Epithelial cell of prostate (primary cell): Measurements from ENCODE around the gene CDH13.

Experiments
- DNase-seq: peaks from one replicate; pipeline ENCODE4 v3.0.0-alpha.2; 2011; ENCODE audit warnings: low read depth, low spot score
- H3K27ac ChIP-seq: fragments of 450-650 bp; 2 replicates; pipeline ENCODE4 v1.5.1; 2017; ENCODE audit warnings: mild to moderate bottlenecking

The CDH13 gene

DNA sequence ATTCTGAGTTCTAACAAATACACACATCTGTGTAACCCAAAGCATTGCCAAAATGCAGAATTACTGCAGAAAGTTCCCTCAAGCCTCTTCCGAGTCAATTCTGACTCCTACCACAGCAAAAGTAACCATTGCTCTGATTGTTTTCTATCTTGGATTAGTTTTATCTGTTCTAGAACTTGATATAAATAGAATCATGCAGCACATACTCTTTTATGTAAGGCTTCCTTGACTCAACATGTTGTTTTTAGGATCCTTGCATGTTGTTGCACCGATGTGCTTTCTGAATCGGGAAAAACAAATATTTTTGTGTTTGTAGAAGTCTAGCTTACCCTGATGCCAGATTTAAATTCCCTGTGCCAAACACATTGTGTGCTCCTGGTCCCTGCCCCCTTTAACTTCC is 140.4 kb downstream of the CDH13 start:
- H3K27ac ChIP-seq: no peak overlapping the region
- no peak for DNase-seq

DNA sequence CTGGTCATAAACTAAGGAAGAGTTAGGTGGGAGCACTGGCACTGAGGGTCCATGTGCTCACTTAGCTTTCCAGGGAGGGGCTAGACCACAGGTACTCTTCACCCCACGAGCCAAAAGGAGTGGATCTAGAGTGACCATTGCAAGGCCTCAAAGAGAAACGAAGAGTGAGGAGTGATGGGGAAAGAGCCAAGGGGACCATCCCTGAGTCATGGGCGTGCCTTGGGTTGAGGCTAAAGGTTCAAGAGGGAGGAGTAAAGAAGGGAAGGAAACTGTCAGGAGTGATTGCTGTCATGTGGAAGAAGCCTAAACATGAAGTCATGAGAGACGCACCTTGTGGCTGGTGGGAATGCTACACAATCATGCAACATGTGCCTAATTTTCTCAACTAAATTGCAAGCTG is 141.0 kb downstream of the CDH13 start:
- no peak for DNase-seq
- H3K27ac ChIP-seq: no peak overlapping the region

DNA sequence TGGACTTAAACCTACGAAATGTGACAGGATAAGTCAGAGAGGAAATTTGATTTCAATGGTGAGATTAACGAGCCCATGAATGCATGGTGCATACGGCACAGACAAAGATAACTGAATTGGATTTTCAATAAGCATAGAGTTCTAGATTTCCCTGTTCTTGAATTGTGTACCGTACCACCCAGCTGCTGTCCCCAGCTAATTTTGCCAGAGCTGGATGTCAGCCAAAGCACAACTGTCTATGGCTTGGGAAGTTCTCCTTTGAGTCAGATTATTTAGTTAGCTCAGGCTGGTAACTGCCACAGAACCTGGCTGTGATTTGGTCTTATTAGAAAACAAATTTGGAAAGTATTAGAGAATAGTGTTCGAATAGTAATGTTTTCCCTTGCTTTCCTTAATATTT is 143.1 kb downstream of the CDH13 start:
- DNase-seq: no peak

DNA sequence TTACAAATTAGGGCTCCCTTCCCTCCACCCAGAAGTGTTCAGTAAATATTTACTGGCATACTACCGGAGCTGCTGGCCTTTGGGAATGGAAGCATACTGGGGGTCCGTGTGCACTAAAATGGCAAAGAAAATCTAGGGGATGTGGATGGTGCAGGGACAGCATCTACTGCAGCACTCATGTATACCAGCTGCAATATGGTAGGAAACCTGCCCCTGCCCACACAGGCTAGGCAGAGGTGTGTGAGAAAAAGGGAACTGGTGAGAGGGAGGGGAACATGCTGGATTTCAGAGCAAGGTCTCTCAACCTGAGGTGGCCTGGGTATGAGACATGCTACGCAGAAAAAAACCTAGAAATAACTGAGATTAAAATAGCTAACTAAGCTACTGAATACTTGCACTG is 145.4 kb downstream of the CDH13 start:
- no peak overlapping the region for H3K27ac ChIP-seq
- DNase-seq: no peak

More for the DNA sequence above, 143.1 kb downstream of the CDH13 start:
- H3K27ac ChIP-seq: no peak overlapping the region

DNA sequence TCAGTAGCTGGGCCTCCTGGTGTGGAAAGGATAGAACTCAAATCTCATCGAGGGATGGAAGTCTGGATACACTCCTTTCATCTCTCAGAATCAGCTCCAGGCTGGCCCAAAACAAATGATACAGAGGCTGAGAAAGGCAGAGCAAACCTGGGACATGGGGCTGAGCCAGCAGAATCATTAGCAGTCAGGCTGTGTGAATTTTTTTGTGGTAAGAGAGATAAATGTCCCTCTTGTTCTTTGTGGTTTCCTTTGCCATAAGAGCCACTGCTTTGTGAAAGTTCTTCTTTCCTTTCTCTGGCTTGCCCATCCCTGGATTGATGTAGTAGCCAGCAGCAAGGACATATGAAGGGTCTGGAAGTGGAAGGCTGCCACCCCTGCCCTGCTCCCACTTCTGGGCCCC is 146.2 kb downstream of the CDH13 start:
- DNase-seq: no peak
- H3K27ac ChIP-seq: no peak overlapping the region

DNA sequence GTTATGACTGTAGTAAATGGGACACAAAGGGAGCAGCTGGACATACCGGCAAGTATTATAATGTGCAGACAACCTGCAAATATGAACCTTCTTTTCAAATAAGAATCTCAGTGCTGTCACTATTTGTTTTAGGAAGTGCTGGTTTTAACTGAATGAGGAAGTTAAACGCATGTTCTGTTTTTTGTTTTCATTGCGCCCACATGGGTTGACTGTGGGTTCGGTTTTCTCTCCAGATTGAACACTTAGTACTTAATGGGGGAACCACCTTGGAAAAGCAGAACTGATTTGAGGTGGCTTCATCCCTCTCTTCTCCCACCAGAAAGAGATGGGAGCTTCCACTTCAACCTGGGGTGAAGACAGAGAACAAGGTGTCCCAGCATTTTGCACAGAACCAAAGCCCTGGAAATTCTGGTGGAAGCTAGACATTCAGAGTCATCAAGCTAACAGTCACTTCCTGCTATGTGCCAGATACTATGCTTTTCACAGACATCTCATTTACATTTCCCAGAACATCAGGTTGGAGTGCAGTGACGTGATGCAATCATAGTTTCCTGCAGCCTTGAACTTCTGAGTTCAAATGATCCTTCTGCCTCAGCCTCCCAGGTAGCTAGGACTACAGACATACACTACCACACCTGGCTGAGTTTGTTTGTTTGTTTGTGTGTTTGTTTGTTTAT is 149.8 kb downstream of the CDH13 start:
- no peak overlapping the region for H3K27ac ChIP-seq
- no peak for DNase-seq

DNA sequence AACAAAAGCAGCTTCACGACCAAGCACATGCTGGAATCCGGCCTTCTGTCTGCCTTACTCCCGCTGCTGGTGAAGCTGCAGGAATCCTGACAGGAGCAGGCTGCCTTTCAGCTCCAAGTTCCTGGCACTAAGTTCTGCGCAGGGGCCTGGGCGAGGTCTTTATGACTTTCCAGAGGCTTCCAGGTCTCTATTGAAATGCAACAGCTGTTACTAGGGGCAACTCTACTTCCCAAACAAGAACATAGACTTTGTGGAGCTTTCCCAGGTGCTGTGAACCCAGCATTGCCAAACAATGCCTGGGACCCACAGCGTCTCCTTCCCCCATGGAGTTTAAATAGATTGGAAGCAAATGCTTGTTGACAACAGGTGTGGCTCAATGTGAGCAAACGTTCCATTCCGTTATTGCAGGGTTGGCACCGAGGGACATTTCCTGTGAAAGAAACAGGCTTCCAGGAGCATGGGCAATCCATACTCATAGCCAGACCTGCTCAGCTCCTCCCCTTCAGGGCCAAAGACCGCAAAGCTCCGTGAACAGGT is 156.0 kb downstream of the CDH13 start:
- no peak overlapping the region for H3K27ac ChIP-seq
- DNase-seq: no peak

DNA sequence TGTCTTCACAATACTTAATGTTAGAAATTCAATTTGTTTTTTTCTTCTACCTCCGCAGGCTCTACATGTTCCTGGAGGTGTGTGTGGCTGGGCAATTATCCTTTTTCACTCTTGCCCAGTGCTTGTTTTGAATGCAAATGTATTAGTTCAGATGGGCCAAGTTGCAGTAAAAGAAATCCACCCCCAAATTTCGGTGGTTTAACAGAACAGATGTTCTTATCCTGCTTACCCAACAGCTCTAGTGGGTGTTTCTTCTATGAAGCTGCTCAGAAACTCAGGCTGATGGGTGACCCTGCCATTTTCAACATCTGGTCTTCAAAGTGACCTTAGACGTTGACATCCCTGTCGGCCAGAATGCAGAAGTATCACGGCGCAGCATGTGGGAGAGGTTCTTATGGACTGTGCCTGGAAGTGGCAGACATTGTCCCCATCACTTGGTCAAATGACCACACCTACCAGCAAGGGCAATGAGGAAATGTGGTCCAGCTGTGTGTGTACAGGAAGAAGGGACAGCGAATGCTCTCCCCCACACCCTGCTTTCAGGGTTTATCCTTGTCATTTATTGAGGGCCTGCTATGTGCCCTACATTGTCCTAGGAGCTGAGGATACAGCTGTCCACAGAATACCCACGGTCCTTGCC is 157.3 kb downstream of the CDH13 start:
- no peak overlapping the region for H3K27ac ChIP-seq
- no peak for DNase-seq

DNA sequence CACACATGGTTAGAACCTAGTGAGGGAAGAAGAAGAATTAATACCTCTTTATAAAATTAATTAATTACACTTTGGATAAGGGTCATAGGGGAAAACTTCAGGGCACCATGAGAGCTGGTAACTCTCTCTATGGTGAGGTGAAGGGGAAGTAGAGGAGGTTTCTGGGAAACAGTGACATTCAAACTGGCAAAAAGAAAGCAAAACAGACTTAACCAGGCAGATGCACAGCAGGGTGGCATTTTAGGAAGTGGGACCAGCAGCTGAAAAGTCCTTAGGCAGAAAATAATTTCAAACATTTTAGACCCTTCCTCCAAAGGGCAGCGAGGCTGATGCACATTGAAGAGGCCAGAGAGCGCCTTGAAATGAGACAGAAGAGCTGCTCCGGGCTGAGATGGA is 157.8 kb downstream of the CDH13 start:
- DNase-seq: no peak
- no peak overlapping the region for H3K27ac ChIP-seq

DNA sequence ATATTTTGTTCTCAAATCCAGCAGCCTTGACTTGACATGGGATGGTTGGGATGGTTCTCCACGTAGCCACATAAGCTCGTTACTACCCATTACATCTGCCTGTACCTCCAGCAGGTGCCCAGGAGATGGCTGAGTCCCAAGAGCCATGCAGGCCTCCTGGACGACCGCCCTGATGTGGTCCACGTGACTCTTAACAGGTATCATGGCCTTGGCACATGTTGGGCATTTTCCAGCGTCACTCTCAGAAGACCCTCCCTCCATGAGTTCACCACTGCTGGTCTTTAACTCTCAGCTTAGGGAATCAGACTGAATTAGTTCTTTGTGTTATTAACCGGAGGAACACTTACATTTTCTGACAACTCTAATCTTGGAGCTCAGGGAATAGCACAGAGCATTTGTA is 161.5 kb downstream of the CDH13 start:
- H3K27ac ChIP-seq: no peak overlapping the region
- no peak for DNase-seq

DNA sequence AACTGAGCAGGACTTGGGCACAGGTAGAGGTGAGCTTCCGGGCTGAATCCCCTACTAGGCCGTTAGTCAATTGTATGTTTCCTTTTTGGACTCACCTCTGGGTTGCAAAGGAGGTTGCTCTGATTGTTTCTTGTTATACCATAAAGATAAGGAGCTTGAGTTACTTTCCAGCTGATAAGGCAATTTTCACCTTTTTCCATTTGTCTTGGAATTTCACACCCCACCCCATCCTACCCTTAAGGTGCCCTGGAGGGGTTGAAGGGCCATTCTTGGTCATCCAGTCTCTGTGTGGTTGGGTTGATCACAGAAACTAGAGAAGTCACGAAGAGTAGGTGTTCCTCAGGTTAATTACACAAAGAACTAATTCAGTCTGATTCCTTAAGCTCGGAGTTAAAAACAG is 162.2 kb downstream of the CDH13 start:
- no peak overlapping the region for H3K27ac ChIP-seq
- DNase-seq: no peak

DNA sequence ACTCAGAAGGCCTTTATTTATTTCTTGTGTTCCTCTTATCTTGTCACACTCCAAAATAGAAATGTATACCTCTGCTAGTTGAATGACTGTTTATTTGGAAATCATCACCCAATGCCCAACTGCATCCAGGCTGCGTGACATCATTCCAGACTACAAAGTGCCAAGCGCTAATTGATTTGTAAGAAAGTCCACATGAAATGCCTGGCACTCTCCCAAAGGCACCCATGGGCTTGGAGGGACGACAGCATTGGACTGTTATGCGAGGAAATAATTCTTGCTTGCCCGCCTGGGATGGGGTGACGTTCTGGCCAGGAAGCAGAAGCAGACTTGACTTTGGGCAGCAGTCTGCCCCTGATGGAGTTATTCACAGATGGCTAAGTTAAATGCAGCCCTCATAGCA is 165.9 kb downstream of the CDH13 start:
- no peak overlapping the region for H3K27ac ChIP-seq
- no peak for DNase-seq

DNA sequence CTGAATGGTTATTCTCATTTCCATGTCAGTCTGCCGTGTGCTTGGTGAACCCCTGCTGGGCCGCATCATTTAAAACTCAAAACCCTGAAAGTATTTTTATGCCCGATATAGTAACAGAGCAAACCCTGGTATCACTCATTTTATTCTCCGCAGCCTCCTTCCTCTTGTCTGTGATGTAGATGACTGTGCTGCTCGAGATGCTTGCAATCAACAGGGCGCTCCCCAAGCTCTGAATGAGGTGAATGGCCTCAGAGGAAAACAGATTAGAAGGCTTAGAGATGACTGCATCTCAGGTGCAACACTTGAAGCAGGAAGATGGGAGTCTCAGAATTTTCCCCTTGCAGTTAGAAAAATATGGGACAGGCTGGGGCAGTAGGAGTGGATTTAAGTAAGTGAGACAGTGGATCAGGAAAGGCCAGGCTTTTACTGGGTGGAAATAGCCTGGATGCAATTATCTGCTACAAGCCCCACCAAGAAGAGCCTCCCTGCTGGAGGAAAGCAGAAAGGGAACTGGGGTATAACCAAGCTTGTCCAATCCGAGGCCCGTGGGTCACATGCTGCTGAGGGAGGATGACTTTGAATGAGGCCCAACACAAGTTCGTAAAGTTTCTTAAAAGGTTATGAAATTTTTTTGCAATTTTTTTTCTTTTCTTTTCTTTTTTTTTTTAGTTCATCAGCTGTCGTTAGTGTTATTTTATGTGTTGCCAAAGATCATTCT is 166.9 kb downstream of the CDH13 start:
- no peak for DNase-seq
- H3K27ac ChIP-seq: no peak overlapping the region

DNA sequence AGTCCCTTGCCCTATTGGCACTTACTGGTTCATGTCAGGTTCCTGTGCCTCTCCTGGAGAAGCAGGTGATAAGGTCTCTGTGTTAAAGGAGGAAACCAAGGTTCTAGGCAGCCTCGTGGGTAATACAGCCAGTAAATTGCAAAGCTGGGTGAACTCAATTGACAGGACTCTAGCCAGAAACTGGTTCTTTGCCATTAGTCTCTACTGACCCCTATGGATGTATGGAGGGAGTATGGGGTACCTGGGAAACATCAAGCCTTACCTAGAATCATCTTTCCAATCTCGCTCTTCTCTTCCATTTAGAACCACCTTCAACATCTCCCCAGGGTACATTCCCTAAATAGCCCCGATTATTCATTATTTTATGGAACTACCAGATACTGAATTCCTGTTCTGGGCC is 169.3 kb downstream of the CDH13 start:
- H3K27ac ChIP-seq: no peak overlapping the region

DNA sequence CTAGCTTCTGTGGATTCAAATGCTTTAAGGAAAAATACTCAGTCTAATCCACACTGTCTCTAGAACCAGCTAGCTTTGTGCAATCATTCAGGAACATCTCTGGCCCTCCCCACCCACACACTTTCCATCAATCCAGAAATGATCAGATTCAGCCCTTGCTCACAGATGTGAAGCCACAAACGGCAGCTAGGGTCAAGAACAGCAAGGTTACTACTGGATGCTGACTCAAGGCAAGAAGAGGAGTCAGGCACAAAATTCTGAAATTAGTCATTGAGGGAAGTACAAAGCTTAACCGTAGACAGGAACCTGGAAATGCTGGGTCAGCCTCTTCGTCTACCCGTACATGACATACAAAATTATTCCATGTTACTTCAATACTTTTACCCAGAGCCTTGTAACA is 174.6 kb downstream of the CDH13 start:
- no peak for DNase-seq
- H3K27ac ChIP-seq: no peak overlapping the region

More for the DNA sequence above, 169.3 kb downstream of the CDH13 start:
- no peak for DNase-seq

DNA sequence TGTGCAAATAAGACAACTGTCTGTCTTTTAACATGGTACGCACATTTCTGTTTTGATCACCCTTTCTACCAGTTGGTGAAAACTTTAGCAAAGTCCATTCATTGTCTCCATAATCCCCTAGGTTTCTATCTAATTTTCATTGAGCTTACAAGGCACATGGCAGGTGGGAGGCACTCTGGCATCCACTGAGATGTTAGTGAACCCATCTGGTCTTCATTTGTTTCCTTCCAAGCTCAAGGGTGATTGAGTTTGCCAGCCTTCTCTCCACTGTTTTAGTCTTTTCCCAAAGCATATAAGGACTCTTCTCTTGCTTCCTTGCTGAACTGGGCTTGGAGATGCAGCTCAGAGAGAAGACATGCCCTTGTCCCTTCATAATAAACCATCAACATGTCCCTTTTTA is 179.1 kb downstream of the CDH13 start:
- H3K27ac ChIP-seq: no peak overlapping the region
- DNase-seq: no peak

DNA sequence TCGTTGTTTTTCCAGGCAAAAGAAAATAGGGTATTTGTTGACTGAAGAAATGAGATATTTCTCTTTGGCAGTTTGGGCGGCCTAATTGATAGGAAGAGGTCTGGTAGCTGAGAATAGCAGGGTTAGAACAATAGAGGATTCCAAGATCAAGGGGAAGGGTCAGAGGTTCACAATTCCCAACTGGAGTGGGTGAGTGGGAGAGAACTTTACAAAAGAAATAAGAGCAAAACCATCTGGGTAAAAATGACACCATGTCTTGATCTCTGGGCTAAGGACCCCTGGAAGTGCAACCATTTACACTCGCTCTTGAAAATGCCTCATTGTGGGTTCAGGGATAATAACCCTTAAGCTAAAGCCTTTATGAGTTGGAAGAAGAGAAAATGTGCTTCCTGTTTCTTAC is 180.5 kb downstream of the CDH13 start:
- H3K27ac ChIP-seq: no peak overlapping the region
- DNase-seq: no peak

DNA sequence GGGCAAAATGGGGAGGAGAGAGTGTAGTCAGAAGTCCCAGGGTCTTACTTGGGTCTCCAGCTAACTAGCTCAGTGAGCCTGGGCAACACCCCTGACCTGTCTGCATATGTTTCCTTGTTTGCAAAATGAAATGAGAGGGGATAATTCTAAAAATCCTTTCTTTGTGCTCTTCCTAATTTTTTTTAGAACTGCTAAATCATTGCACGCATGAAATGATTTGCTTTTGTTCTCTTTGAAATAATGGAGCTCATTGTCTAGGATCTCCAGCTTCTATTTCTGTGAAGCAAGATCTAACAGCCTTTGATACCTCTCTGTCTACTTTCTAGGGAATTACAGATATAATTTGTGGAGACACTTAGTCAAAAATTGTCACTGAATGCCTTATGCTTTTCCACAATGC is 181.3 kb downstream of the CDH13 start:
- no peak for DNase-seq
- H3K27ac ChIP-seq: no peak overlapping the region

DNA sequence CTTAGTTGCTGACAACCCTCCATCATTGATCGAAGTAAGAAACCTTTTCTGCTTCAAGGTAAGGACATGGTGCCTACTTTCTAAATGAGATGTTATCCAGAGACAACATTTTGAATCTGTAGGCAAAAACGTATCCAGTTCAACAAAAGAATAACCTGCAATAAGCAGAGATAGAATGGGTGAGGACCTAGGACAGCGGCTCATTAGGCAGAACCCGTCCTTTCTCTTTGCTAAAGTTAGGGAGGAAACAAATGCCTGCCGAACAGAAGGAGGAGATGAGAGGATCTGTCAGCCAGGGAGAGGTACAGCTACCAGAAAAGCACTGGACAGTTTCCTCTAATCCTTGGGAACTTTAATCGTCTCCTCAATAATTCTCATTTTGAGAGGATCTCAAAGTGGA is 183.3 kb downstream of the CDH13 start:
- no peak for DNase-seq
- H3K27ac ChIP-seq: no peak overlapping the region

DNA sequence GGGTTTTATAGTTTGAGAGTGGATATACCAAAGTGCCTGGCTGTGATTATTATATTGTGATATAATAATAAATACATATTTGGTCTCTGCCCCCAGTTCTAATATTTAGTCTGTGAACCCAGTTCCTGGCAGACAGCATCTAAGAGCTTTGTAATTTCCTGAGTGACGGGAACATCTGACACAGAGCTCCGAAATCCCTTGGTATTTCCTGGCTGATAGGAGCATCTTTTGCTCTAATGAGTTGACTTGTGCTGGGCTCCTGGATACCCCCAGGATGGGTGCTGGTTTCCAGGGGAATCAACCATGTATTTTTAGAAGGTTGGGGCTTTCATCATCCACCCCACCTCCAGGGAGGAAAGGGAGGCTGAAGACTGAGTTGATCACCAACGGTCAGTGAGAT is 187.3 kb downstream of the CDH13 start:
- H3K27ac ChIP-seq: no peak overlapping the region

DNA sequence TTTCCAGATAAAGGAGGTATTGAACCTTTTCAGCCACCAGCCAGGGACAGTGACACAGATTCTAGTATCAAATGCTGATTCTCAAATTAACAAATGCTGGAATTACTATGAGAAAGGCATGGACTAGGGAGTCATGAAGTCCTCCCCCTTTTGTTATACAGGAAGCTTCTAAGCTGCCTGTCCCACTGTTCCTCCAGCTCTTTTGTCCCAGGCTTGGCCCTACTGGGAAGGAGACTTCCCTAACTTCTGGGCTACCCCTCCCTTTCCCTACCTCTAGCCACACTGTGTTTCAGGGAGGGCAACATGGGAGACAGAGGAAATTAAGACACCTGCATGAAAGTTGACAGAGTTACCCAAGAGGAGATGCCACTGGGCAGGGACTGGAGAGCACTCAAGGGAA is 192.5 kb downstream of the CDH13 start:
- DNase-seq: no peak
- H3K27ac ChIP-seq: no peak overlapping the region

More for the DNA sequence above, 187.3 kb downstream of the CDH13 start:
- DNase-seq: no peak
